Neural crest cell (in vitro differentiated cells): ENCODE measurements around the gene LINGO1. TPM values are rescaled to one million over a fixed set of nuclear protein-coding genes. Genes with fewer than 3 reads are reported as not detected.

ENCODE experiments used
- DNase-seq: peaks from one replicate; pipeline ENCODE4 v3.0.0; 2021; ENCODE audit warnings: low read depth, mixed read lengths, low spot score
- H3K27ac Mint-ChIP-seq: one replicate; pipeline ENCODE4 v1.8.0; 2021; ENCODE audit warnings: mild to moderate bottlenecking, mixed read lengths; ENCODE audit not compliant: unreplicated experiment
- H3K27me3 Mint-ChIP-seq: 2 replicates; pipeline ENCODE4 v1.8.0; 2021; ENCODE audit warnings: low read depth, mild to moderate bottlenecking, mixed read lengths
- H3K36me3 Mint-ChIP-seq: 2 replicates; pipeline ENCODE4 v1.8.0; 2021; ENCODE audit warnings: low read depth, mild to moderate bottlenecking, mixed read lengths
- H3K4me1 Mint-ChIP-seq: 2 replicates; pipeline ENCODE4 v1.8.0; 2021; ENCODE audit warnings: mixed read lengths
- H3K4me3 Mint-ChIP-seq: one replicate; pipeline ENCODE4 v1.8.0; 2021; ENCODE audit warnings: mild to moderate bottlenecking, mixed read lengths
- H3K9me3 Mint-ChIP-seq: 2 replicates; pipeline ENCODE4 v1.8.0; 2021; ENCODE audit warnings: mixed read lengths
- total RNA-seq: library from RNA; stranded (reverse); gene quantifications from 2 replicates; pipeline ENCODE4 v1.2.1, GENCODE V29; 2021
- TF ChIP-seq, protein P1 (sequence below): fragments of 200-600 bp; sonication (generic); conservative IDR thresholded peaks from 2 replicates; pipeline ENCODE4 v1.5.0; 2021; ENCODE audit warnings: antibody characterized with exemption, mild to moderate bottlenecking

Gene LINGO1
- total RNA-seq, 1 donor from 2014 or later = 31.0 TPM

GRCh38 chr15:77564341-77564740 is 68.4 kb downstream of the LINGO1 start:
- Mint-ChIP-seq H3K4me3 (no peak overlapping the region), H3K27ac (peak overlapping the region; percentile 77), H3K36me3 (no peaks in the 10 kb centered on the region), H3K27me3 (peaks cover 2% of the 10 kb centered on the region), H3K4me1 (peaks cover 43% of the 10 kb centered on the region), H3K9me3 (no peaks in the 10 kb centered on the region)
- TF ChIP-seq, protein P1, sequence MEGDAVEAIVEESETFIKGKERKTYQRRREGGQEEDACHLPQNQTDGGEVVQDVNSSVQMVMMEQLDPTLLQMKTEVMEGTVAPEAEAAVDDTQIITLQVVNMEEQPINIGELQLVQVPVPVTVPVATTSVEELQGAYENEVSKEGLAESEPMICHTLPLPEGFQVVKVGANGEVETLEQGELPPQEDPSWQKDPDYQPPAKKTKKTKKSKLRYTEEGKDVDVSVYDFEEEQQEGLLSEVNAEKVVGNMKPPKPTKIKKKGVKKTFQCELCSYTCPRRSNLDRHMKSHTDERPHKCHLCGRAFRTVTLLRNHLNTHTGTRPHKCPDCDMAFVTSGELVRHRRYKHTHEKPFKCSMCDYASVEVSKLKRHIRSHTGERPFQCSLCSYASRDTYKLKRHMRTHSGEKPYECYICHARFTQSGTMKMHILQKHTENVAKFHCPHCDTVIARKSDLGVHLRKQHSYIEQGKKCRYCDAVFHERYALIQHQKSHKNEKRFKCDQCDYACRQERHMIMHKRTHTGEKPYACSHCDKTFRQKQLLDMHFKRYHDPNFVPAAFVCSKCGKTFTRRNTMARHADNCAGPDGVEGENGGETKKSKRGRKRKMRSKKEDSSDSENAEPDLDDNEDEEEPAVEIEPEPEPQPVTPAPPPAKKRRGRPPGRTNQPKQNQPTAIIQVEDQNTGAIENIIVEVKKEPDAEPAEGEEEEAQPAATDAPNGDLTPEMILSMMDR = no peak
- DNase-seq = no peak

DNA sequence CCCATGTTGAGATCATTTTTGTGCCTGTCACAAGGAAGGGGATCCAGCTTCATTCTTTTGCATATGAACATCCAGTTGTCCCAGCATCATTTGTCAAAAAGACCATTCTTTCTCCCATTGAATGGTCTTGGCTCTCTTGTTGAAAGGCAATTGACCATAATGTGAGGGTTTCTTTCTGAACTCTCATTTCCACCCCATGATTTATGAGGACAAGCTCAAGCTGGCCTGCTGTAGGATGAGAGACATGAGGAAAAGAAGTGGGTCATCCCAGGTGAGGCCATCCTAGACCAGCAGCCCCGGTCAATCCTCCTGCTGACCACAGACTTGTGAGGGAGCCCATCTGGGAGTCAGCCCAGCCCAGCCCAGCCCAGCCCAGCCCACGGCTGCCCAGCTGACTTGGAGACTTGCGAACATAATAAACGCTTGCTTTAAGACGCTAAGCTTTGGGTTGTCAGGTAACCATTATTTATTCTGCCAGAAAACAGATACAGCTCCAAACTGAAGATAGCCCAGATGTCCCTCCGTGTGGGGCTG is 69.0 kb downstream of the LINGO1 start:
- DNase-seq = no peak
- Mint-ChIP-seq H3K4me3 (no peak overlapping the region), H3K4me1 (peaks cover 40% of the 10 kb centered on the region), H3K27me3 (peaks cover 2% of the 10 kb centered on the region), H3K27ac (no peak overlapping the region), H3K36me3 (no peaks in the 10 kb centered on the region), H3K9me3 (no peaks in the 10 kb centered on the region)
- TF ChIP-seq, protein P1 = no peak

Other genes with a start within 250 kb of the LINGO1 start
- gene PEAK1, start 212.8 kb downstream of the LINGO1 start, total RNA-seq = 26.0 and 26.9 TPM in 2 replicates
- gene HMG20A, start 212.0 kb downstream of the LINGO1 start, total RNA-seq = 67.2 and 72.5 TPM in 2 replicates